Fibroblast of the aortic adventitia (primary cell): ENCODE measurements around the gene LCE4A. TPM values are rescaled to one million over a fixed set of nuclear protein-coding genes. Genes with fewer than 3 reads are reported as not detected.

Experiments used
- total RNA-seq: library from RNA; depleted of rRNA; stranded (reverse); fragments of >200 nt; gene quantifications from 2 replicates; pipeline ENCODE4 v1.2.3, GENCODE V29; 2012; ENCODE audit warnings: low replicate concordance

LCE4A gene
- total RNA-seq, 1 donor: not detected

Other genes starting within 250 kb of the LCE4A start
- not detected in 2 replicates for gene LCE5A, start 197.4 kb upstream of the LCE4A start, total RNA-seq
- not detected in 2 replicates for gene CRCT1, start 193.7 kb upstream of the LCE4A start, total RNA-seq
- gene LCE3E, start 141.4 kb upstream of the LCE4A start, total RNA-seq: not detected in 2 replicates
- gene LCE3D, start 127.6 kb upstream of the LCE4A start, total RNA-seq: not detected in 2 replicates
- not detected in 2 replicates for gene LCE3C, start 107.9 kb upstream of the LCE4A start, total RNA-seq
- gene LCE3B, start 94.3 kb upstream of the LCE4A start, total RNA-seq: not detected in 2 replicates
- not detected in 2 replicates for gene LCE3A, start 85.1 kb upstream of the LCE4A start, total RNA-seq
- not detected in 2 replicates for gene LCE2D, start 44.8 kb upstream of the LCE4A start, total RNA-seq
- gene LCE2C, start 32.9 kb upstream of the LCE4A start, total RNA-seq: not detected in 2 replicates
- gene LCE2B, start 22.0 kb upstream of the LCE4A start, total RNA-seq: not detected in 2 replicates
- gene LCE2A, start 9.8 kb upstream of the LCE4A start, total RNA-seq: not detected in 2 replicates
- not detected in 2 replicates for gene KPRP, start 49.9 kb downstream of the LCE4A start, total RNA-seq
- gene LCE1F, start 67.0 kb downstream of the LCE4A start, total RNA-seq: not detected in 2 replicates
- not detected in 2 replicates for gene LCE1E, start 78.1 kb downstream of the LCE4A start, total RNA-seq
- gene LCE1D, start 88.6 kb downstream of the LCE4A start, total RNA-seq: not detected in 2 replicates
- gene LCE1C, start 98.5 kb downstream of the LCE4A start, total RNA-seq: not detected in 2 replicates
- not detected in 2 replicates for gene LCE1B, start 103.8 kb downstream of the LCE4A start, total RNA-seq
- gene LCE1A, start 119.3 kb downstream of the LCE4A start, total RNA-seq: not detected in 2 replicates
- gene LCE6A, start 134.7 kb downstream of the LCE4A start, total RNA-seq: not detected in 2 replicates
- gene LCE7A, start 151.8 kb downstream of the LCE4A start, total RNA-seq: not detected in 2 replicates
- gene SMCP, start 170.2 kb downstream of the LCE4A start, total RNA-seq: not detected in 2 replicates
- gene IVL, start 200.4 kb downstream of the LCE4A start, total RNA-seq: not detected in 2 replicates
- not detected in 2 replicates for gene SPRR5, start 239.0 kb downstream of the LCE4A start, total RNA-seq